GM19467 (cell line): ENCODE results near the gene GLIS1.

ENCODE experiments used
- ATAC-seq: cut with Tn5 transposase; IDR thresholded peaks from one replicate; pipeline ENCODE4 v1.9.1; 2021; ENCODE audit warnings: mild to moderate bottlenecking, moderate library complexity; ENCODE audit not compliant: unreplicated experiment

The GLIS1 gene

GRCh38 chr1:53541263-53541625 lies 197.7 kb downstream of the GLIS1 start:
- ATAC-seq, result no peak

GRCh38 chr1:53540604-53541262 lies 198.2 kb downstream of the GLIS1 start:
- ATAC-seq, result no peak

GRCh38 chr1:53539711-53540603 lies 199.0 kb downstream of the GLIS1 start:
- no peak for ATAC-seq

GRCh38 chr1:53539226-53539625 lies 199.7 kb downstream of the GLIS1 start:
- no peak for ATAC-seq

GRCh38 chr1:53536606-53537005 lies 202.4 kb downstream of the GLIS1 start:
- ATAC-seq, result no peak

GRCh38 chr1:53535846-53536245 lies 203.1 kb downstream of the GLIS1 start:
- ATAC-seq, result no peak

- ATAC-seq, result no peak
These were observed 203.7 kb downstream of the GLIS1 start for GRCh38 chr1:53535226-53535625.

- no peak for ATAC-seq
These were observed 206.1 kb downstream of the GLIS1 start for GRCh38 chr1:53532912-53533311.

- ATAC-seq, result no peak
These were observed 206.6 kb downstream of the GLIS1 start for GRCh38 chr1:53532377-53532776.

GRCh38 chr1:53530550-53530949 lies 208.4 kb downstream of the GLIS1 start:
- no peak for ATAC-seq

GRCh38 chr1:53529555-53529954 lies 209.4 kb downstream of the GLIS1 start:
- no peak for ATAC-seq

GRCh38 chr1:53527368-53527767 lies 211.6 kb downstream of the GLIS1 start:
- ATAC-seq, result no peak

- no peak for ATAC-seq
These were observed 212.4 kb downstream of the GLIS1 start for GRCh38 chr1:53526451-53527101.

GRCh38 chr1:53525595-53525994 lies 213.4 kb downstream of the GLIS1 start:
- no peak for ATAC-seq

- ATAC-seq, result no peak
These were observed 214.3 kb downstream of the GLIS1 start for GRCh38 chr1:53524428-53525375.

- no peak for ATAC-seq
These were observed 216.9 kb downstream of the GLIS1 start for GRCh38 chr1:53521924-53522552.

GRCh38 chr1:53520481-53520880 lies 218.5 kb downstream of the GLIS1 start:
- no peak for ATAC-seq

GRCh38 chr1:53519421-53519820 lies 219.5 kb downstream of the GLIS1 start:
- no peak for ATAC-seq

GRCh38 chr1:53518775-53519174 lies 220.2 kb downstream of the GLIS1 start:
- ATAC-seq, result no peak

GRCh38 chr1:53517821-53518352 lies 221.1 kb downstream of the GLIS1 start:
- ATAC-seq, result no peak
